IgD-negative memory B cell (primary cell): Measurements from ENCODE around the gene ZNF592. TPM values are rescaled to one million over a fixed set of nuclear protein-coding genes. Genes with fewer than 3 reads are reported as not detected.
A peak's percentile ranks its signal among the peaks of the same experiment; 100 is the strongest.

ENCODE experiments used
- H3K27ac Mint-ChIP-seq, 3 donors: one replicate each; pipeline ENCODE4 v1.8.0; 2020 to 2022; ENCODE audit warnings: mild to moderate bottlenecking in 3 of 3, mixed read lengths in 3 of 3, moderate library complexity in 1 of 3
- H3K27me3 Mint-ChIP-seq: one replicate; pipeline ENCODE4 v1.8.0; 2021; ENCODE audit warnings: mixed read lengths
- H3K36me3 Mint-ChIP-seq: one replicate; pipeline ENCODE4 v1.8.0; 2020; ENCODE audit warnings: mild to moderate bottlenecking, mixed read lengths
- H3K4me1 Mint-ChIP-seq, 3 donors: one replicate each; pipeline ENCODE4 v1.8.0; 2020 to 2022; ENCODE audit warnings: mixed read lengths in 3 of 3, mild to moderate bottlenecking in 1 of 3
- H3K4me3 Mint-ChIP-seq, 4 donors: one replicate each; pipeline ENCODE4 v1.8.0; 2020 to 2022; ENCODE audit warnings: mild to moderate bottlenecking in 4 of 4, mixed read lengths in 4 of 4, moderate library complexity in 3 of 4
- H3K9me3 Mint-ChIP-seq, 3 donors: one replicate each; pipeline ENCODE4 v1.8.0; 2020 to 2021; ENCODE audit warnings: mixed read lengths in 3 of 3, mild to moderate bottlenecking in 1 of 3
- polyA plus RNA-seq: library from polyadenylated mRNA; unstranded; fragments of 300-500 nt; fragmentation: Illumina TruSeq; gene quantifications from one replicate; pipeline ENCODE4 v1.2.3, GENCODE V29; 2021

ZNF592 gene
- polyA plus RNA-seq, 1 donor from 2014 or later = 11.9 TPM

DNA sequence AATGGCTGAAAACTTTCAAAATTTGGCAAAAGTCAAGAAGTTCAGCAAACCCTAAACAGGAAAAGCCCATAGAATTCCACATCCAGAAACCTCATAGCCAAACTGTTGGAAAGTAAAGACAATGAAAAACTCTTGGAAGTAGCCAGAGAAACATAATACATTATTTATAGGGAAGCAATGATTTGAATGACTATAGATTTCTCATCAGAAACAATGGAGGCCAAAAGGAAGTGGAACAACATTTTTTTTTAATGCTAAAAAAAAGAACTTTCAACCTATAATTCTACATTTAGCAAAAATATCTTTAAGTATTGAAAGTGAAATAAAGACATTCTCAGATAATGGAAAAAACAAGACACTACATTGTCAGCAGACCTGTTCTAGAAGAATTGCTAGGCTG lies 99.0 kb downstream of the ZNF592 start:
- H3K4me3 Mint-ChIP-seq = no peak overlapping the region
- peaks cover 5 to 10% (median 10%) of the 10 kb centered on the region in 3 donors for H3K9me3 Mint-ChIP-seq

GRCh38 chr15:84852212-84852611 lies 103.8 kb downstream of the ZNF592 start:
- H3K36me3 Mint-ChIP-seq = no peaks in the 10 kb centered on the region
- H3K4me1 Mint-ChIP-seq = peaks cover 0 to 3% (median 2%) of the 10 kb centered on the region in 3 donors
- H3K9me3 Mint-ChIP-seq = peaks cover 2 to 5% (median 3%) of the 10 kb centered on the region in 3 donors
- no peaks in the 10 kb centered on the region for H3K27me3 Mint-ChIP-seq
- H3K27ac Mint-ChIP-seq = no peak overlapping the region
- no peak overlapping the region for H3K4me3 Mint-ChIP-seq

More for the DNA sequence above, 99.0 kb downstream of the ZNF592 start:
- Mint-ChIP-seq H3K27me3 (no peaks in the 10 kb centered on the region), H3K36me3 (no peaks in the 10 kb centered on the region), H3K27ac (peak overlapping the region in 1 of 3 donors; percentile 35), H3K4me1 (no peaks in the 10 kb centered on the region)

DNA sequence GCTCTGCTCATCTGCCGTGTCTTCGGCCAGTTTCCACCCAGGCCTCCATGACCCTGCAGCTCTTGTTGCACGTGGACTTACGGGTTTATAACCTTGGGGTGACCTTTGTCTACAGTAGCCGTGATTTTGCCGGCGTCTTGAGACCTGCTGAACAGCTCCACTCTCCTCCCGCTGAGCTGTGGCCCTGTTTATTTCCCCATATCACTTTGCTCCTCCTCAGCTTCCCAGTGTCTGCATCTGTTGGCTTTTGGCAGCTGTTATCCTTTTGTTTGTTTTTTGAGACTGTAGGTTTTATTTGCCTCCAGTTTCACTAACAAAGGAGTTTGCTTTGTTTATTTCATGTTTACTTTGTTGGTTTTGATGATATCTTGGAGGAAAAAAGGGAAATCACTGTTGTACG lies 106.7 kb downstream of the ZNF592 start:
- Mint-ChIP-seq H3K4me1 (peaks cover 0 to 4% (median 2%) of the 10 kb centered on the region in 3 donors), H3K4me3 (no peak overlapping the region), H3K36me3 (peaks cover 2% of the 10 kb centered on the region), H3K9me3 (no peaks in the 10 kb centered on the region), H3K27ac (no peak overlapping the region), H3K27me3 (no peaks in the 10 kb centered on the region)

DNA sequence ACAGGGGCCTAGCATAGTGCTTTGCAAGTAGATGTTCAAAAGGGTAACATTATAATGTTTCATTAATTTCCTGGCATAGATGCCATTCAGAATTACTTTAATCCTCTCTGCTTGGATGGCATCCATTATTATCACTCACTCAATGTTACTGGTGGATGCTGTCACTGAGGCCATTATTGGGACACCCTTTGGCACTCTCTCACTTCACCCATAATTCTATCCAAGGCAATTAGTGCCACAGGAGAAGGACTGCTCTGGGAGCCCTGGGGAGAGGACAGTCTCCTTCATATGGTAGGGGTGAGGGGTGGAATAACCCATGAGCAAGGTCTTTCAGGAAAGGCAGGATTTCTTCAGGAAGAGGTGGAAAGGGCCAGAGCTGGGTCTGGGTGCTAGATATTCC lies 107.4 kb downstream of the ZNF592 start:
- Mint-ChIP-seq H3K27me3 (no peaks in the 10 kb centered on the region), H3K36me3 (peaks cover 2% of the 10 kb centered on the region), H3K4me1 (peaks cover 0 to 4% (median 2%) of the 10 kb centered on the region in 3 donors), H3K27ac (no peak overlapping the region), H3K4me3 (no peak overlapping the region), H3K9me3 (no peaks in the 10 kb centered on the region)

Other genes starting within 250 kb of the ZNF592 start
- gene ZSCAN2, start 147.6 kb upstream of the ZNF592 start, polyA plus RNA-seq = 13.1 TPM
- 16.4 TPM for gene WDR73, start 94.3 kb upstream of the ZNF592 start, polyA plus RNA-seq
- gene NMB, start 90.4 kb upstream of the ZNF592 start, polyA plus RNA-seq = 5.1 TPM
- 117 TPM for gene SEC11A, start 32.5 kb upstream of the ZNF592 start, polyA plus RNA-seq
- not detected for gene ALPK3, start 68.8 kb downstream of the ZNF592 start, polyA plus RNA-seq
- gene SLC28A1, start 136.1 kb downstream of the ZNF592 start, polyA plus RNA-seq = not detected
- gene PDE8A, start 233.3 kb downstream of the ZNF592 start, polyA plus RNA-seq = 3.3 TPM